GM08714 (cell line): ENCODE measurements around the gene VEPH1.

Source experiments
- H3K4me3 ChIP-seq: fragments of 200-500 bp; sonication (Bioruptor generic); 2 replicates; pipeline ENCODE4 v1.5.1; 2014; ENCODE audit warnings: mild to moderate bottlenecking, low read length, inconsistent platforms
- ZNF274 ChIP-seq: IDR thresholded peaks from 2 replicates; pipeline ENCODE4 v1.6.1; 2012; ENCODE audit warnings: mild to moderate bottlenecking, low read depth, low read length

Gene VEPH1

DNA sequence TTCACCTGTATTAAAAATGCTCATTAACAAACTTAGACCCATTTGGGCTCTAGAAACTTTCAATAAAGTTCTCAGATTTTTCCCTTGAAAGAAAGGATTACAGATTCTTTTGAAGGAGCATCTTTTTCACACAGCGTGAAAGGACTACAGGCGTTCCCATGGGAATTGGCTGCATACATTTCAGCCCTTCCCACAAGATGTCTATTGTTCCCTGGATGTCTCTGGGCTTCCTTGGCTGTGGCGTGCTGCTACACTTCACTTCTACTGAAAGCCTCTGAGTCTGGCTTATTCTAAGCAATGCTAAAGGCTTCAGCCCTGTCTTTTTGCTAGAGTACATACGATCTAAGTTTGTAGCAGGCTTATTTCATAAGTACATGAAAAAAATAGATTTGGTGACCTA is 1.4 kb downstream of the VEPH1 start:
- no peak for TF ChIP-seq ZNF274
- no peak overlapping the region for H3K4me3 ChIP-seq

DNA sequence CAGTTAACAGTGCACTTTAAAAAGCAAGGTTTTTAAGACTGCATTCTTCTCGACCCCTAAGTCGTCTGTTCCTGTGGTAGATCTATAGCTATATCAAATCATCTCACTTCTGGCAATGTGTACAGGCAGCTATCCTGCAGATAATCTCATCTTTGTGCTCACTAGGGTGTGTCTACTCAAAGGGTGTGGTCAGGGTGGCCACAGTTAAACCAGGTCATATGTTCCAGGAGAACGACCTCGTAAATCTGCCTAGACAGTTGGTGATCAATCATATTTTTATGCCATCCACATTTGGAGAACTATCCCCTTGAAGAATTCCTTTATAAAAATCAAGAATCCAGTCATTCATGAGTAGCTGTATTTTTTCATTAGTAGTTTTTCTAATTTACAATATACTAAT is 3.0 kb downstream of the VEPH1 start:
- no peak overlapping the region for H3K4me3 ChIP-seq
- TF ChIP-seq ZNF274: no peak

DNA sequence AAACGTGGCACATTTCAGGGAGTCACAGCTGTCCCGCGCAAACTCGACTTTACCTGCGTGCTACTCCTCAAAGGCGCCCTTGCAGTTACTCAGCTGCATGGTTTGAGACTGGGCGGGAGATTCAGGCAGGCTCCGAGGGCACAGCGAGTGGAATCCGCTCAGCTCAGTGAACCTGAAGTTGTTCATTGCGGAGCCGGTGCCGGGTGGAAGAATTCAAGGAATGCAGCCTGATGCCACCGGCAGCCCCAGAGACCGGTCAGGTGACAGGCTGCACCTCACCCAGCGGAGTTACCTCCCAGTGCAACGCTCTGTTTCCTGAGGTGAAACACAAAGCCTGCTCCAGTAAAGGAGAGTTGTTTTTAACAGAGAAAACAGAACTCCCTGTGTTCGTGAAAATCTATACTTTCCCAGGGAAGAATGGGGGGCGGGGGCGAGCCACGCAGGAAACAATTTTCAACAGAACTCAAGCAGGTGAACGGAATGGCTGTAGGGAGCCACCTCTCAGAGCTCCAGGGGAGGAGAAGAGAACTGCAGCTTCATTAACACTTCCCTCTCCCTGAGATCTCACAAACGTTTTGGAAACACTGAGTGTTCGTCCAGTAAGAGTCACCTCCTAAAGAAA is 3.8 kb downstream of the VEPH1 start:
- no peak overlapping the region for H3K4me3 ChIP-seq
- TF ChIP-seq ZNF274: no peak

DNA sequence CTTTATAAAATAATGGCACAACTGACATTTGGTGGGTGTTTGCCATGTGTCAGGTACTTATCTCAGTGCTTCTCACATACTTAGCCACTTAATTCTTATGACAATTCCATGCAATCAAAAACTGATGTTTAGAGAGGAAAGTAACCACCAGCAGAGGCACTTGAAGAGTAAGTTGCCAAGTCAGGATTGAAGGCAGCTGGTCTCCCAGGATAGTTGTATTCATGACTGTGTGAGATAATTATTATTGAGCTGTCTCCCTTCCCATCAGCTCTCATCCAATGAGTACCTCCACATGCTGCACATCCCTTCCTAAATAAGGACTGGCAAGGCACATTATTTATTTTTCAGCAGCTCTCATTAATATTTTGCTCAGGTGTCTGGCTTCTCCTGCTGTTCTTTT is 4.8 kb downstream of the VEPH1 start:
- no peak for TF ChIP-seq ZNF274
- no peak overlapping the region for H3K4me3 ChIP-seq

DNA sequence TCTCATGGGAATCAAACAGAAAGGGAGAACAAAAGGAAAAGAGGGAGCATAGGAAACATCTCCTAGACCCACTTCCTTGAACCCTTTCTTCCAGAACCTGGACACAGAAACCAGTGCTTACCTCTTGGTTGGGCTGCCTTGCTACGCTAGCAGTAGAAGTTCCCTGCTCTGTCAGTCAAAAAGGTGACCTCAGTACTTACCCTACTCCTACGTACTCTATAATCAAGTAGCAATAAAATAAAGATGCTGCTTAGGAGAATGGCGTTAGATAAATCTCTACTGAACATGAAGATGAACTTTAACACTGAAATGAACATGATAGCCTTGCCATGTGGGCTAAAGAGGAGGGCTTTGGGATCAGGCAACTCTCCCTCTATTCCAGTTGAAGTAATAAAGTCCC is 7.4 kb downstream of the VEPH1 start:
- no peak overlapping the region for H3K4me3 ChIP-seq
- no peak for TF ChIP-seq ZNF274

DNA sequence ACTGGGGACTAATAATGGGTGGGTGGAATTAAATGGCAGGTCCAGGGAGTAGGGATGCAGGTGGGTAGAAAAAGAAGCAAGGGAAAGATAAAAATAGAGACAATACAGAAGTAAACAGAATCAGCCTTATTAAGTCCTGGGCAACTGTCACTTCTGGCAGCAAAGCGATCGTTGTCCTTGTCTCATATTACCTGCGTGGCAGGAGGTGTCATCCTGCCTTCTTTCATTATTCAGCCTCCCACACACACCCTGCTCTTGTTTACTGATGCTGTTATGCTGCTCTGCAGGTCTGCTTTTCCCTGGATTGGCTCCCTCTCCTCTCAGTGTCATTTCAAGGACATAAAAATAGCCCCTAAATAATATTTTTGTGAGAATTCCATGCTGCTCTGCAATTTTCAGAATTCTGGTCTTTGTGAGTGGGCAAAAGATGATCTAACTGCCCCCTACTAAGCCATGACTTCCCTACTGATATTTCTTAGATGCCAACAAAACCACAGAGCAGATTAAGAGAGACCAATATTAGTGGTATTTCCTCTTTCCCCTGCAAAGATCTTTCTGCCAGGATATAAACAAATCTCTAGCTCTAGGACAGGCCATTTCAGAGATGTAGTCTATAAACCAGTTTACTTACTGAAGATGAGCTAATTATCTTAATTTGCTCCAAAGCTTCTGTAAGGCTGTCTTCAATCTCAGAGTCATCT is 8.5 kb downstream of the VEPH1 start:
- TF ChIP-seq ZNF274: no peak
- H3K4me3 ChIP-seq: no peak overlapping the region

DNA sequence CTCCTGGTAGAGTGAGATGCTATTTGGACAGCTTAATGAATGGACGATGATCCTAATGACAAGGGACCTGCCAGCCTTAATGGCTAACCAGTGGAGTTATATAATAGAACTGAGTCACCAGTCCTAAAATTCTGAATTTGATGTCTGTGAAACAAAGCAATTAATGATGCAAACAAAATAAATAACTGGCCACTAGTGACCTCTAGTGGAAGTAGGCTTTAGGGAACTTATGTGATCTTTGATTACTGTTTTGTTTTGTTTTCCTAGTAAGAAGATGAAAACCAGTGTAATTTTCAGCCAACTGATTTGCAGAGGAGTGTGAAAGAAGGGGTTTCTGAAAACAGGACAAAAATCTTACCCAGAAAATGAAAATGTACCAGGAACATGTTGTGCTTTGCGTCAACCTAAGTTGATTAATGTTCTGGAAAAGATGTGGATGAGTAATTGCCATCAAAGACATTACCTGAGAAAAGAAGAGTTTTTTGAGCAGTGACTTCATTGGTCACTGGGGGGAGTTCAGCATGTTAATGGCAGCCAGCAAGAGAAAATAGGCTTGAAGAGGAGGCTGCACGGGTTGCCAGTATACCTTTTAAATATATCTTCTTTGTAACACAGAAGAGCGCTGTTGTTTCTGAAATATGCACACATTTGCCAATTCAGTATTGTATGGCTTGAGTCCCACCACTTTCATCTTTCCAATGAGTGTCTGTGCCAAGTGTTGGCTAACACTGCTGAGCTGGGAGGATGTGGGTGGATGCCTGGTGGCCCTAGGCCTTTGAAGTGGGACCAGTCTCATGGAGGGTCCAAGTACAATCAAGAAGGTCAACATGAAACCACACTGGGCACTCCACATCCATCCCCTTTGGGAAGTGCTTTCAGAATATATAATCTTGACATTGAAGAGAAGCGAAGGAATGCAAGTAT is 9.3 kb downstream of the VEPH1 start:
- no peak overlapping the region for H3K4me3 ChIP-seq

DNA sequence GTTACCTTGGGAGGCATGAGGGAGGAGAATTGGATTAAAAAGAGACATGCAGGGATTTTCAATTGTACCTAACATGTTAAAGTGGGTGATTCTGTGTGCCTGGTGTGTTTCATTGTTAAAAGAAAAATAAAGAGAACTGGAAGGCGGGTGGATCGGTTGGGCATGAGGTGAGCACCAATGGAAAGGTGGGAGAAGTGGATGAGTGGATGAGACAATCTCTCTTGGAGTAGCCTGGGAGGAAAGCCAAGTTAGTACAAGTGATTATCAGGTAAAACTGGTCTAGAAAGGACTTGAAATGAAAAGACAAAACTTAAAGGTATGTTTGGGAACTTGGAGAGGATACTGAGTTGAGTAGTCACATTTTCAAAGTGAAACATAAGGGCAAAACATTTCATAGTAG is 12.1 kb downstream of the VEPH1 start:
- H3K4me3 ChIP-seq: no peak overlapping the region
- TF ChIP-seq ZNF274: no peak

More for the DNA sequence above, 9.3 kb downstream of the VEPH1 start:
- no peak for TF ChIP-seq ZNF274

DNA sequence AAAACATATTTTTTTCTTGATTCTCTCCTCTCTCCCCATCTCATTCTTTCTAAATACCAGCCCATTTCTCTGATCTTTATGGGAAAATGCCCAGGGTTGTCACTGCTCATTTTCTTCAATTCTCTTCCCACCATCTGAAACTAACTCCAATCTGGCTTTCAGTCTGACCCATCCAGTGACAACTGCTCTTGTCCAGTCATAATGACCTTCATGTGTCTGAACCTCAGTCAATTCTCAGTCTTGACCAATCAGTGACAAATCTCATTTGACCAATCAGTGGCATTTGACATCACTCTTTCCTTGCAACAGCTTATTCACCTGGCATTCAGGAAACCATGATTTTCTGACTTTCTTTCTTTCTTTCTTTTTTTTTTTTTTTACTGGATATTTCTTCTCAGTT is 15.1 kb downstream of the VEPH1 start:
- no peak for TF ChIP-seq ZNF274

DNA sequence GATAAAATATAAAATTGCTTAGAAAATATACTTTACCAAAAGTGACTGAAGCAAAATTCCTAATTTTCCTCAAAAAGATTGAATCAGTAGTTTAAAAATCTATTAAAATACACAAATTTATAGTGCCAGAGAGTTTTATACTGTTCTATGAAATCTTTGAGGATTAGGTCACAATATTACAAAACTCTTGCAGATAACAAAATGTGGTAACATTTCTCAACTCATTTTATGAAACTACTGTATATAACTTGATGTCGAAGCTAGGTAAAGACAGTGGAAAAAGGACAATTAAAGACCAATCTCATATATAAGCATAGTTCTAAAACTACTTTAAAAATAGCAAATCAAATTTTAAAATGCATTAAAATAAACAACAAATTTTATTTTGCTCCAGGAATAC is 15.9 kb downstream of the VEPH1 start:
- no peak for TF ChIP-seq ZNF274

More for the DNA sequence above, 15.1 kb downstream of the VEPH1 start:
- no peak overlapping the region for H3K4me3 ChIP-seq

DNA sequence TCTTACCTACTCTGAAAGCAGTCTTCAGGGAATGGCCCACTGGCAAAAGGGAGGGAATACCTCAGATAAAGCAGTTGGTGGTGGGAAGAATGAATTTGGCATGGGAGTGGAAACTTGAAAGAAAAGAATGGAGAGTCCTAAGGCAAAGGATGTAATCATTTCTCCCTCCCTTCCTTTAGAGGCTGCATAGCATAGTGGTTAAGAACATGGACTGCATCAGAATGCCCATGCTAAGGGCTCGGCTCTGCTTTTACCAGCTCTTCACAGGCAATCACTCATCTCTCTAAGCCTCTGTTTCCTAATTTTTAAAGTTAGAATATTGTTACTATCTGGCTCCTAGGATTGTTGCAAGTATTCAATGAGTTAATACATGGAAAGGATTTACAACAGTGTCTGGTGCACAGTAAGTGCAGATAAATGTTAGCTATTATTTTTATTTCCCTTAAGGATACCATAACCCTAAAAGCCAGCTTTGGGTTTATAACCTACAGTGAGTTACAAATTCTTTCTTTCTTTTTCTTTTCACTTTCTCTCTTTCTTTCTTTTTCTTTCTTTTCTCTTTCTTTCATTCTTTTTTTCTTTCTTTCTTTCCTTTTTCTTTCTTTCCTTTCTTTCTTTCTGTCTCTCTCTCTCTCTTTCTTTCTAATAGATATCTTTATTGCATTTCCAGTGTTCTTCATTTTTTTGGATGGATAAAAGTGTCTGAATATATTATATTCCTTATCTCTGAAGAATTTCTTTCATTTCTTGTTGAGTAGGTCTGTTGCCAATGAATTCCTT is 23.6 kb downstream of the VEPH1 start:
- no peak overlapping the region for H3K4me3 ChIP-seq
- no peak for TF ChIP-seq ZNF274

More for the DNA sequence above, 15.9 kb downstream of the VEPH1 start:
- no peak overlapping the region for H3K4me3 ChIP-seq

DNA sequence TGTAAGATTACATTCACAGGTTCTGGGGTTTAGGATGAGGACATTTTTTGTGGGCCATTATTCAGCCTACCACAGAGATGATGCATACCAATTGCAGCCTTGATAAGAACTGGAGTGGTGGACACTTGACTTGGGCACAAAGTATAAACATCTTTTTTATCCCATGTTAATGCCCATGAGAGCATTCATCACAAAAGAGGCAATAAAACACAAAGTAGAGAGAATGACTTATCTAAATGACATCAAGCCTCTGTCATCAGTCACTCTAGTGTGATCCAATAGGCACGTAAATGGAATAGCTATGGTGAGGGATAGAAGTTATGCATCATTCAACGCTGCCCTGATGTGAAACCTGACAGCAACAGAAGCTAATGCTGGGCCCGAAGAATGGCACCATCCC is 25.8 kb downstream of the VEPH1 start:
- H3K4me3 ChIP-seq: no peak overlapping the region
- TF ChIP-seq ZNF274: no peak

DNA sequence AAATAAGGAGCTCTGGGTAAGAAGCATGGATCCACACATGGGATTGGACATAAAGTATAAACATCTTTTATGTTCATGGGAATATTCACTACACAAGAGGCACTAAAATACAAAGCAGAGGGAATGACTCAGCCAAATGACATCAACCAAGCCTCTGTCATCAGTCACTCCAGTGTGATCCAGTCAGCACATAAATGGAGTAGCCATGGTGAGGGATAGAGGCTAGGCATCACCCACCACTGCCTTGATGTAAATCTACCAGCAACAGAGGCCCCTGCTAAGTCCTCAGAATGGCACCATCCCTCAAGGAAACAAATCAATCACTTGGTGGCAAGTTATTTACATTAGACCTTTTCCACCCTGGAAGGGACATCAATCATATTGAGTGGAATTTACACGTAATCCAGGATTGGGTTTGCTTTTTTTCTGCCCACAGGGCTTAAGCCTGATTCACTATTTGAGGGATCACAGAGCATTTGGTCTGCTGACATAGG is 27.2 kb downstream of the VEPH1 start:
- TF ChIP-seq ZNF274: no peak

DNA sequence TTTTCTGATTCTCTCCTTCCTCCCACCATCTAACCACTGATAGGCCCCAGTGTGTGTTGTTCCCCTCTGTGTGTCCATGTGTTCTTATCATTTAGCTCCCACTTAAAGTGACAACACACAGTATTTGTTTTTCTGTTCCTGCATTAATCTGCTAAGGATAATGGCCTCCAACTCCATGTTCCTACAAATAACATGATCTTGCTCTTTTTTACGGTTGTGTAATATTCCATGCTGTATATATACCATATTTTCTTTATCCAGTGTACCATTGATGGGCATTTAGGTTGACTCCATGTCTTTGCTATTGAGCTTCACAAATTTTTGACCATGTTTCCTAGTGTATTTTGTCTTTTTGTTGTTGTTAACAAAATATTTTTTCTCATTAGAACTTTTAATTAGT is 30.6 kb downstream of the VEPH1 start:
- TF ChIP-seq ZNF274: no peak
- no peak overlapping the region for H3K4me3 ChIP-seq

More for the DNA sequence above, 27.2 kb downstream of the VEPH1 start:
- H3K4me3 ChIP-seq: no peak overlapping the region
